CD4-positive, alpha-beta T cell (primary cell): Measurements from ENCODE around the gene TMEM237. TPM values are rescaled to one million over a fixed set of nuclear protein-coding genes. Genes with fewer than 3 reads are reported as not detected.

Experiments
- ATAC-seq: fragments of 200-7000 bp; cut with Tn5 transposase; one replicate; pipeline ENCODE4 v1.10.0; 2022; ENCODE audit warnings: mild to moderate bottlenecking; ENCODE audit not compliant: poor library complexity
- CTCF ChIA-PET: fragments of 350-600 bp; sonication (Branson Sonifier 250); formaldehyde crosslinking; loops from one replicate; lab custom pipeline; 2021; ENCODE audit warnings: antibody characterized with exemption, inconsistent platforms; lab: Charles Lee
- POLR2A ChIA-PET: fragments of 350-600 bp; sonication (Branson Sonifier 250); formaldehyde crosslinking; loops from one replicate; lab custom pipeline; 2021; ENCODE audit warnings: antibody characterized with exemption, inconsistent platforms; lab: Charles Lee
- DNase-seq, 14 experiments: peaks; one replicate each; pipeline ENCODE4 v3.0.0-alpha.2; 2013 to 2020; ENCODE audit warnings: mixed read lengths in 2 of 14
- H3K27ac ChIP-seq, 2 donors: one replicate each; pipeline versions ENCODE4 v1.5.1 to v1.7.0; 2013; ENCODE audit warnings: low read length in 2 of 2, low read depth in 1 of 2, mild to moderate bottlenecking in 1 of 2
- H3K27me3 ChIP-seq, 2 experiments: 1 replicate in 1 of 2; 2 replicates in 1 of 2; pipeline versions ENCODE4 v1.6.1 to v1.7.0; 2013; ENCODE audit warnings: low read length in 2 of 2, control low read depth in 1 of 2, mild to moderate bottlenecking in 1 of 2, moderate library complexity in 1 of 2; ENCODE audit not compliant: insufficient read depth in 2 of 2, control insufficient read depth in 1 of 2
- H3K36me3 ChIP-seq: one replicate; pipeline ENCODE4 v1.6.1; 2013; ENCODE audit warnings: low read length, control low read depth; ENCODE audit not compliant: insufficient read depth
- H3K4me1 ChIP-seq: one replicate; pipeline ENCODE4 v1.6.1; 2013; ENCODE audit warnings: low read length, control low read depth; ENCODE audit not compliant: insufficient read depth
- H3K4me3 ChIP-seq: one replicate; pipeline ENCODE4 v1.5.1; 2013; ENCODE audit warnings: mild to moderate bottlenecking, low read length, moderate library complexity
- H3K9me3 ChIP-seq, 2 experiments: 1 replicate in 1 of 2; 2 replicates in 1 of 2; pipeline versions ENCODE4 v1.6.1 to v1.7.0; 2013; ENCODE audit warnings: low read length in 2 of 2, mild to moderate bottlenecking in 2 of 2, control low read depth in 1 of 2, moderate library complexity in 1 of 2; ENCODE audit not compliant: control insufficient read depth in 1 of 2, insufficient read depth in 1 of 2
- H3K27ac Mint-ChIP-seq: one replicate; pipeline ENCODE4 v1.8.0; 2020; ENCODE audit warnings: mixed read lengths
- H3K27me3 Mint-ChIP-seq: one replicate; pipeline ENCODE4 v1.8.0; 2021; ENCODE audit warnings: mixed read lengths
- H3K36me3 Mint-ChIP-seq: one replicate; pipeline ENCODE4 v1.8.0; 2021; ENCODE audit warnings: low read depth, mixed read lengths
- H3K4me1 Mint-ChIP-seq: one replicate; pipeline ENCODE4 v1.8.0; 2021; ENCODE audit warnings: low read depth, mixed read lengths
- H3K4me3 Mint-ChIP-seq: one replicate; pipeline ENCODE4 v1.8.0; 2020; ENCODE audit warnings: mild to moderate bottlenecking, mixed read lengths
- H3K9me3 Mint-ChIP-seq: one replicate; pipeline ENCODE4 v1.8.0; 2020; ENCODE audit warnings: mixed read lengths
- CTCF ChIP-seq: fragments of 200-600 bp; IDR thresholded peaks from one replicate; pipeline ENCODE4 v1.8.0; 2022; ENCODE audit warnings: antibody characterized with exemption, mild to moderate bottlenecking
- intact Hi-C, 2 experiments: fragments of 100-400 bp; cut with DNase I in 1 of 2; cut with micrococcal nuclease in 1 of 2; formaldehyde crosslinking; loops; one replicate each; pipeline versions ENCODE4 v1.15.1 to v1.9.0; 2023 to 2025; cut with DNase I, micrococcal nuclease
- total RNA-seq, 174 experiments: library from RNA in 2 of 174; stranded (reverse) in 2 of 174; gene quantifications; one replicate each; pipeline ENCODE4 v1.2.3 and lab custom pipeline; 2021 to 2026

Gene TMEM237
- total RNA-seq, 2 experiments from 2014 or later: 4.0 to 4.6 TPM

- no peaks in the 10 kb centered on the region for H3K36me3 ChIP-seq
Measured at GRCh38 chr2:201633661-201634249, 9.5 kb downstream of the TMEM237 start.

GRCh38 chr2:201631041-201631440, 12.3 kb downstream of the TMEM237 start:
- Histone ChIP-seq H3K27ac (no peak overlapping the region), H3K36me3 (no peaks in the 10 kb centered on the region), H3K9me3 (no peaks in the 10 kb centered on the region), H3K4me1 (no peaks in the 10 kb centered on the region), H3K4me3 (no peak overlapping the region), H3K27me3 (no peaks in the 10 kb centered on the region)
- ATAC-seq (no peak), DNase-seq (no peak)
- no peak for TF ChIP-seq CTCF
- Mint-ChIP-seq H3K9me3 (no peaks in the 10 kb centered on the region), H3K4me3 (no peak overlapping the region), H3K4me1 (no peaks in the 10 kb centered on the region), H3K36me3 (peaks cover 22% of the 10 kb centered on the region), H3K27me3 (no peaks in the 10 kb centered on the region), H3K27ac (no peak overlapping the region)
- intact Hi-C loops: loop anchor here in 1 of 2 experiments (10.0 kb wide), 1 partner anchor 826 kb away; no protein-coding TSS in a partner anchor
- ChIA-PET POLR2A (no interaction called here), CTCF (no interaction called here)

More at GRCh38 chr2:201633661-201634249, 9.5 kb downstream of the TMEM237 start:
- no peaks in the 10 kb centered on the region for H3K4me1 Mint-ChIP-seq
- no peaks in the 10 kb centered on the region for H3K4me1 ChIP-seq
- H3K9me3 ChIP-seq: no peaks in the 10 kb centered on the region
- CTCF ChIA-PET: no interaction called here
- H3K9me3 Mint-ChIP-seq: no peaks in the 10 kb centered on the region
- no peak for DNase-seq
- POLR2A ChIA-PET: no interaction called here
- H3K4me3 Mint-ChIP-seq: no peak overlapping the region
- no peak overlapping the region for H3K27ac Mint-ChIP-seq
- no peak overlapping the region for H3K4me3 ChIP-seq
- H3K27me3 ChIP-seq: no peaks in the 10 kb centered on the region
- intact Hi-C loops: loop anchor here in 1 of 2 experiments (10.0 kb wide), 1 partner anchor 829 kb away; no protein-coding TSS in a partner anchor
- no peak overlapping the region for H3K27ac ChIP-seq
- peaks cover 27% of the 10 kb centered on the region for H3K36me3 Mint-ChIP-seq
- H3K27me3 Mint-ChIP-seq: no peaks in the 10 kb centered on the region
- TF ChIP-seq CTCF: no peak
- ATAC-seq: no peak

- Histone ChIP-seq H3K9me3 (no peaks in the 10 kb centered on the region), H3K27me3 (no peaks in the 10 kb centered on the region), H3K36me3 (no peaks in the 10 kb centered on the region), H3K27ac (no peak overlapping the region), H3K4me3 (no peak overlapping the region), H3K4me1 (no peaks in the 10 kb centered on the region)
- H3K36me3 Mint-ChIP-seq: peaks cover 20% of the 10 kb centered on the region
- H3K4me3 Mint-ChIP-seq: no peak overlapping the region
- no peak for TF ChIP-seq CTCF
- ATAC-seq (no peak), DNase-seq (no peak)
- no peaks in the 10 kb centered on the region for H3K9me3 Mint-ChIP-seq
- no peaks in the 10 kb centered on the region for H3K4me1 Mint-ChIP-seq
- CTCF ChIA-PET: no interaction called here
- POLR2A ChIA-PET: no interaction called here
- H3K27me3 Mint-ChIP-seq: no peaks in the 10 kb centered on the region
- H3K27ac Mint-ChIP-seq: no peak overlapping the region
- intact Hi-C loops: loop anchor here in 1 of 2 experiments (10.0 kb wide), 1 partner anchor 826 kb away; no protein-coding TSS in a partner anchor
Measured at GRCh38 chr2:201630577-201630976, 12.7 kb downstream of the TMEM237 start.
